B cell (primary cell): ENCODE data around the gene DYNLT3. TPM values are rescaled to one million over a fixed set of nuclear protein-coding genes. Genes with fewer than 3 reads are reported as not detected.

ENCODE experiments used
- ATAC-seq: fragments of 200-7000 bp; cut with Tn5 transposase; one replicate; pipeline ENCODE4 v1.10.0; 2021; ENCODE audit warnings: low read depth, mild to moderate bottlenecking, moderate number of reproducible peaks, moderate library complexity
- CTCF ChIA-PET: fragments of 350-600 bp; sonication (Branson Sonifier 250); formaldehyde crosslinking; loops from one replicate; lab custom pipeline; 2021; ENCODE audit warnings: antibody characterized with exemption, inconsistent platforms; lab: Charles Lee
- POLR2A ChIA-PET: fragments of 350-600 bp; sonication (Branson Sonifier 250); formaldehyde crosslinking; loops from one replicate; lab custom pipeline; 2021; ENCODE audit warnings: antibody characterized with exemption; lab: Charles Lee
- DNase-seq: peaks from one replicate; pipeline ENCODE4 v3.0.0; 2013
- H2AFZ ChIP-seq: 2 replicates; pipeline ENCODE4 v1.6.1; 2012; ENCODE audit warnings: mild to moderate bottlenecking, low read depth, low read length; ENCODE audit not compliant: insufficient read depth, poor library complexity, severe bottlenecking
- H3K27ac ChIP-seq, 2 donors: 1 replicate in 1 of 2; 2 replicates in 1 of 2; pipeline ENCODE4 v1.5.1; 2012 to 2013; ENCODE audit warnings: low read length in 2 of 2, mild to moderate bottlenecking in 2 of 2, moderate library complexity in 1 of 2
- H3K27me3 ChIP-seq, 4 experiments: fragments of 200-600 bp in 1 of 4; sonication (generic) in 1 of 4; replicated peaks in 1 of 4; 1 replicate in 2 of 4; 2 replicates in 2 of 4; pipeline versions ENCODE4 v1.6.1 to v1.7.0; 2013 to 2016; ENCODE audit warnings: low read length in 3 of 4, mild to moderate bottlenecking in 2 of 4, mixed read lengths in 1 of 4, moderate library complexity in 1 of 4; ENCODE audit not compliant: insufficient read depth in 4 of 4, control insufficient read depth in 3 of 4; ENCODE audit errors: control extremely low read depth in 1 of 4
- H3K36me3 ChIP-seq, 2 experiments: replicated peaks in 1 of 2; 1 replicate in 1 of 2; 2 replicates in 1 of 2; pipeline versions ENCODE4 v1.6.1 to v1.7.1; 2013; ENCODE audit warnings: low read length in 1 of 2; ENCODE audit not compliant: insufficient read depth in 2 of 2, control insufficient read depth in 1 of 2; ENCODE audit errors: control extremely low read depth in 1 of 2, extremely low read depth in 1 of 2
- H3K4me1 ChIP-seq, 2 donors: fragments of 200-600 bp in 1 of 2; sonication (generic) in 1 of 2; 1 replicate in 1 of 2; 2 replicates in 1 of 2; pipeline versions ENCODE4 v1.5.1 to v1.6.1; 2013 to 2017; ENCODE audit warnings: low read length in 2 of 2; ENCODE audit not compliant: control insufficient read depth in 2 of 2, insufficient read depth in 2 of 2
- H3K4me2 ChIP-seq: replicated peaks from 2 replicates; pipeline ENCODE3; 2012; ENCODE audit warnings: mild to moderate bottlenecking, low read depth, low read length; ENCODE audit not compliant: poor library complexity, severe bottlenecking
- H3K4me3 ChIP-seq, 5 experiments: fragments of 200-600 bp in 1 of 5; sonication (generic) in 1 of 5; 1 replicate in 3 of 5; 2 replicates in 2 of 5; pipeline versions ENCODE4 v1.5.1 to v1.7.0; 2011 to 2016; ENCODE audit warnings: low read length in 4 of 5, mild to moderate bottlenecking in 4 of 5, low read depth in 2 of 5, control low read depth in 1 of 5, moderate library complexity in 1 of 5; ENCODE audit not compliant: insufficient read depth in 1 of 5; ENCODE audit errors: control extremely low read depth in 1 of 5, extremely low read depth in 1 of 5
- H3K79me2 ChIP-seq: fragments of 200-600 bp; sonication (generic); one replicate; pipeline ENCODE4 v1.6.0; 2016; ENCODE audit warnings: low read length; ENCODE audit not compliant: control insufficient read depth, insufficient read depth
- H3K9ac ChIP-seq: fragments of 200-600 bp; sonication (generic); 2 replicates; pipeline ENCODE4 v1.6.1; 2017; ENCODE audit warnings: mild to moderate bottlenecking, low read length, moderate library complexity
- H3K9me3 ChIP-seq, 3 donors: one replicate each; pipeline versions ENCODE4 v1.6.1 to v1.7.1; 2013; ENCODE audit warnings: low read length in 2 of 3; ENCODE audit not compliant: control insufficient read depth in 2 of 3, insufficient read depth in 1 of 3; ENCODE audit errors: control extremely low read depth in 1 of 3
- H4K20me1 ChIP-seq: 2 replicates; pipeline ENCODE4 v1.6.0; 2012; ENCODE audit warnings: mild to moderate bottlenecking, low read length; ENCODE audit not compliant: insufficient read depth, control insufficient read depth, poor library complexity, severe bottlenecking
- H3K27ac Mint-ChIP-seq: one replicate; pipeline ENCODE4 v1.8.0; 2021; ENCODE audit warnings: mixed read lengths
- H3K27me3 Mint-ChIP-seq: one replicate; pipeline ENCODE4 v1.8.0; 2021; ENCODE audit warnings: mixed read lengths
- H3K4me1 Mint-ChIP-seq: one replicate; pipeline ENCODE4 v1.8.0; 2021; ENCODE audit warnings: mixed read lengths
- H3K4me3 Mint-ChIP-seq: one replicate; pipeline ENCODE4 v1.8.0; 2021; ENCODE audit warnings: mixed read lengths
- H3K9me3 Mint-ChIP-seq: one replicate; pipeline ENCODE4 v1.8.0; 2022; ENCODE audit warnings: mixed read lengths; ENCODE audit not compliant: insufficient read depth
- EZH2 ChIP-seq: IDR thresholded peaks from 2 replicates; pipeline ENCODE4 v1.6.1; 2012; ENCODE audit warnings: borderline replicate concordance, low read depth, mild to moderate bottlenecking, moderate library complexity, low read length; ENCODE audit not compliant: insufficient read depth, poor library complexity, severe bottlenecking
- WGBS: methylation state at CpG from one replicate; pipeline ENCODE4 v1.1.5; 2013; ENCODE audit warnings: missing lambda C conversion rate; ENCODE audit not compliant: insufficient coverage; 5-methylcytosine and 5-hydroxymethylcytosine counted together
- intact Hi-C: fragments of 100-400 bp; cut with micrococcal nuclease; formaldehyde crosslinking; loops from one replicate; pipeline ENCODE4 v1.10.0; 2022
- polyA plus RNA-seq: library from polyadenylated mRNA; depleted of rRNA; stranded (reverse); fragments of >200 nt; gene quantifications from 2 replicates; pipeline ENCODE4 v1.2.3, GENCODE V29; 2012
- total RNA-seq, 2 donors: library from RNA; stranded (reverse); fragments of 120-200 nt in 1 of 2; gene quantifications; 1 replicate in 1 of 2; 2 replicates in 1 of 2; pipeline versions ENCODE4 v1.2.3 to v1.2.4, GENCODE V29; 2013 to 2022
- TF ChIP-seq, protein P1 (sequence below): fragments of 200-600 bp; IDR thresholded peaks from one replicate; pipeline ENCODE4 v1.8.0; 2022; ENCODE audit warnings: antibody characterized with exemption, mild to moderate bottlenecking

Gene DYNLT3
- total and polyA plus RNA-seq, 2 donors (not counting 1 experiment from before 2014, with no cell fraction given), result 15.3 to 20.4 TPM

DNA sequence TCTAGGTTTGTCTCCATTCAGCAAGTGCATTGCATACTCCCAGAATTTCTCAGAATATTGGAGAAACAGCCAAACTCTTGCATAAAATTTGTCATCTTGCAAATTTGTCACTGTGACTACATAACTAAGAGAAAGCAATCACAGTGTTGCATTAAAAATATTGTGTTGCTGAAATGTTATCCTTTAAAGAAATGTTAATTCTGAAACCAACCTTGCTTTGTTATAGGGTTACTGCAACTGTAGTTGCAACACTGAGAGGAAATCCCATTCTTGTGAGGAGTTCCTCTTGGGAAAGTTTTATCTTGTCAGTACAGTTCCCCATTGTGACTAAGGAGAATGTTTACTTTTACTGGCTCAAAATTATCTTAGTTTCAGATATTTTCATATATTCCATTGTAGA is 46.7 kb downstream of the DYNLT3 start:
- Histone ChIP-seq H3K9ac (no peak overlapping the region), H3K4me2 (no peak overlapping the region)
- TF ChIP-seq EZH2, result no peak
- TF ChIP-seq, protein P1, sequence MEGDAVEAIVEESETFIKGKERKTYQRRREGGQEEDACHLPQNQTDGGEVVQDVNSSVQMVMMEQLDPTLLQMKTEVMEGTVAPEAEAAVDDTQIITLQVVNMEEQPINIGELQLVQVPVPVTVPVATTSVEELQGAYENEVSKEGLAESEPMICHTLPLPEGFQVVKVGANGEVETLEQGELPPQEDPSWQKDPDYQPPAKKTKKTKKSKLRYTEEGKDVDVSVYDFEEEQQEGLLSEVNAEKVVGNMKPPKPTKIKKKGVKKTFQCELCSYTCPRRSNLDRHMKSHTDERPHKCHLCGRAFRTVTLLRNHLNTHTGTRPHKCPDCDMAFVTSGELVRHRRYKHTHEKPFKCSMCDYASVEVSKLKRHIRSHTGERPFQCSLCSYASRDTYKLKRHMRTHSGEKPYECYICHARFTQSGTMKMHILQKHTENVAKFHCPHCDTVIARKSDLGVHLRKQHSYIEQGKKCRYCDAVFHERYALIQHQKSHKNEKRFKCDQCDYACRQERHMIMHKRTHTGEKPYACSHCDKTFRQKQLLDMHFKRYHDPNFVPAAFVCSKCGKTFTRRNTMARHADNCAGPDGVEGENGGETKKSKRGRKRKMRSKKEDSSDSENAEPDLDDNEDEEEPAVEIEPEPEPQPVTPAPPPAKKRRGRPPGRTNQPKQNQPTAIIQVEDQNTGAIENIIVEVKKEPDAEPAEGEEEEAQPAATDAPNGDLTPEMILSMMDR, result no peak

DNA sequence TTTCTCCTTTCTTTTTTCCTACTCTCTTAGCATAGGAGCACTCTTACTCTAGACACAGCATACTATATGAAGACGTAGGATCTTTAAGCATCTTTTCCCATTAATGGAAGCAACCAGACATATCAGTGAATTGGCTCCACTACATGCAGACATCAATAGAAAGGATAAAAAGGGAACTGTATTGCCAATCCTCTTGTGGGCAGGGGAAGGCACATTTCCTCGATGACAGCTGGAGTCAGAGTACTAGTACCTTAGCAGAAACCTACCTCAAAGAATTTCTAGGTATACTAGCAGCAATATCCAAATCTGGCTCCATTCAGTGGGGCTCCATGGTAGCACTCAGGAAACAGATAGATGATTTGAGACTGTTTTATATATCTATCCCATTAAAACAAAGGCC is 47.4 kb downstream of the DYNLT3 start:
- H3K79me2 ChIP-seq, result no peaks in the 10 kb centered on the region
- H3K9ac ChIP-seq, result no peak overlapping the region
- H3K27me3 Mint-ChIP-seq, result no peaks in the 10 kb centered on the region
- no peak for ATAC-seq
- WGBS, result no CpG with 5 or more reads among the region's 2 CpGs
- H3K27ac Mint-ChIP-seq, result peak overlapping the region; percentile 63
- H3K27ac ChIP-seq, result no peak overlapping the region
- H3K9me3 Mint-ChIP-seq, result no peaks in the 10 kb centered on the region
- no peak overlapping the region for H3K4me3 ChIP-seq
- DNase-seq, result no peak
- H3K9me3 ChIP-seq, result no peaks in the 10 kb centered on the region
- ChIA-PET CTCF (interaction anchor here (1.3 to 2.8 kb wide), 3 partner anchors 24 to 55 kb away, joined by 3 to 18 read pairs (median 6); no protein-coding TSS in a partner anchor), POLR2A (no interaction called here)
- peaks cover 13% of the 10 kb centered on the region for H4K20me1 ChIP-seq
- H3K4me1 Mint-ChIP-seq, result peaks cover 52% of the 10 kb centered on the region
- no peak overlapping the region for H2AFZ ChIP-seq
- peaks cover 31 to 33% of the 10 kb centered on the region in 2 donors for H3K4me1 ChIP-seq
- no peak overlapping the region for H3K4me2 ChIP-seq
- peaks cover 10 to 84% of the 10 kb centered on the region in 2 experiments for H3K36me3 ChIP-seq
- no peak overlapping the region for H3K4me3 Mint-ChIP-seq
- TF ChIP-seq, protein P1, result no peak
- no peak for TF ChIP-seq EZH2
- intact Hi-C loops, result no loop called here
- H3K27me3 ChIP-seq, result no peaks in the 10 kb centered on the region

More for the DNA sequence above, 46.7 kb downstream of the DYNLT3 start:
- H3K36me3 ChIP-seq, result peaks cover 6 to 86% of the 10 kb centered on the region in 2 experiments
- Mint-ChIP-seq H3K27ac (no peak overlapping the region), H3K27me3 (no peaks in the 10 kb centered on the region), H3K9me3 (no peaks in the 10 kb centered on the region), H3K4me1 (peaks cover 45% of the 10 kb centered on the region), H3K4me3 (no peak overlapping the region)
- DNase-seq, result no peak
- no peaks in the 10 kb centered on the region for H3K27me3 ChIP-seq
- no peak overlapping the region for H3K27ac ChIP-seq
- POLR2A ChIA-PET, result no interaction called here
- H2AFZ ChIP-seq, result no peak overlapping the region
- no peak for ATAC-seq
- no peak overlapping the region for H3K4me3 ChIP-seq
- intact Hi-C loops, result no loop called here
- peaks cover 10% of the 10 kb centered on the region for H4K20me1 ChIP-seq
- CTCF ChIA-PET, result interaction anchor here (2.8 to 4.8 kb wide), 2 partner anchors 55 kb away, joined by 18 to 23 read pairs; no protein-coding TSS in a partner anchor
- no peaks in the 10 kb centered on the region for H3K9me3 ChIP-seq
- H3K79me2 ChIP-seq, result no peaks in the 10 kb centered on the region
- peaks cover 24 to 25% of the 10 kb centered on the region in 2 donors for H3K4me1 ChIP-seq
